ENCODE data around the gene RAB2B.
"Not testable (repeated sequence)": the region's sequence is repeated elsewhere in the genome, so short reads cannot be mapped to it uniquely, and the experiment has no call there.

The RAB2B gene

GRCh38 chr14:21486640-21487087 lies 9.9 kb upstream of the RAB2B start:
- no peak for DNase-seq

DNA sequence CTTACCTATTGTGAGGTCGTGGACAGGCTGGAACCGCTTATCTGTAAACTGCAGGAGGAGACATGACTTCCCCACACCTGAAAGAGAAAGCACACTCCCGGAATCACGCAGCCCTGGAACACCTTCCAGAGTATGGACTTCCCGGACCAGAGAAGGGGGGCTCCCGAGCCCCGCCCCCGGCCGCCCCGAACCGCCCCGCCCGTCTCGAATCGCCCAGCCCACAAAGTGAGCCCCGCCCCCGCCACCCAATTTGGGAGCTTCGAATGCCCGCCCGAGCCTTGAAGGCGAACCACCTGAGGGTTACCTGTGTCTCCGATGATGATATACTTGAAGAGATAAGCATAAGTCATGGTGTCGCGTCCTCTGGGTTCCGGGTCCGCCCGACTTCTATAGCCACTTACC lies 235 bp downstream of the RAB2B start:
- peak; percentile 93 for DNase-seq

DNA sequence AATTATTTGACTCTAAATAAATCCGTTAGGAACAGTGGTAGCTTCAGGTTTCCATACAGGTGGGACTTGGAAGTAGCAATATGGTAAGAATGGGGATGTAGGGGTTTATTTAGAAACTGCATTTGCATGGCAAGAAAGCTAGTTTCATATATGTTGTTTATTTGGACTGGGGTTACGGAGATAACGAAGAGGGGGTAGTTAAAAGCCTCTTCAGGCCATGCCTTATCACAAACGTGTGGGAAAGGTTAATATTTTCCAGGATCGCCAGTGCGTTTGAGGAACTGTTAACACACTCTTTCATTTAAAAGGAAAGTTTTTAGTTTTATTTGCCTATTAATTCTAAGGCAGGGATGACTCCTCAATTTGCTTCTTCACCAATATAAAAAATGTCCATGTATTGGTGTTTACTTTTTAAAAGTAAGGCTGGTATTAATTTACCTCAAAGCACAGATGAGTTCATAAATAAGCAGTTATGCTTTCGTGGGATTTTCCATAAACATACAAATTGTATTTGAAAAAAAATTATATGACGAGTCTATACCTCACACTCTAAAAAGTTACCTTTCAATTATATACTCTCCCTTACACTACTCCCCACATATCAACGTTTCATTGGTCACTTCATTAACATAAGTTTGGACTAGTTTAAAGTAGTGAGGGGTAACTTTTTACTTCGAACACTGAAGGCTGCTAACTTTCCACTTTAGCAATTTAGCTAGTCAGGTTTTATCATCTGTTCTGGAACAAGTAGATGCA lies 814 bp downstream of the RAB2B start:
- no peak for DNase-seq

GRCh38 chr14:21467616-21468015 lies 9.1 kb downstream of the RAB2B start:
- DNase-seq: no peak

GRCh38 chr14:21455912-21456667 lies 20.7 kb downstream of the RAB2B start, which contains the start of gene CHD8:
Gene CHD8, minus strand, starts transcription at chr14:21456123. Its CDS starts 24,480 bp downstream, at chr14:21431643.
- DNase-seq: peak; percentile 99

DNA sequence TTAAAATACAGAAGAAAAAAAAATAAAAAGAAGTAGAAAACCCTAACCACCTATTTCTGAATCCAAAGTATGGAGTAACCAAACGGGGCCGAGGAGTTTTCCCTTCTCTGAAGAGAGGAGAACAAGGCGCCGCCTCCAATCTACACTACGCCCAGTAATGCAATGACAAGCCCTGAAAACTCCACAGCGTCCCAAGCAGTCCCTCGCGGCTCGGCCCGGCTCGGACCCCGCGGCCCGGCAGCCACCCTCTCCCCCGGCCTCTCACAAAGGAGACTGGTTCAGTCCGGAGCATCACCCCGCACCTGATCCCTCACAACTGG lies 21.2 kb downstream of the RAB2B start:
- DNase-seq: no peak

GRCh38 chr14:21454843-21455544 lies 21.8 kb downstream of the RAB2B start:
- DNase-seq: peak; percentile 43

- no peak for DNase-seq
These were observed 26.9 kb downstream of the RAB2B start for GRCh38 chr14:21449899-21450216.

DNA sequence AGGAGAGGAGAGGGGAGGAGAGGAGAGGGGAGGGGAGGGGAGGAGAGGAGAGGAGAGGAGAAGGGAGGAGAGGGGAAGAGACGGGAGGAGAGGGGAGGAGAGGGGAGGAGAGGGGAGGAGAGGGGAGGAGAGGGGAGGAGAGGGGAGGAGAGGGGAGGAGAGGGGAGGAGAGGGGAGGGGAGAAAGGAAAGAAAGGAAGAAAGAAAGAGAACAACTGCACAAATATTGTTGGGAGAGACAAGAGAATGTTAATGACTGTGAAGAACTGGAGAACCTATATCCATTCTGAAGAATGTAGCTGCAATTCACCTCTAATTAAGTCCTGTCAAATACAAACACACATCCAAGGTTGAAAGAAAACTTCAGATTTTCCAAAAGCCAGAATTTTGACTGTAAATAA lies 34.1 kb downstream of the RAB2B start:
- DNase-seq: not testable (repeated sequence)

DNA sequence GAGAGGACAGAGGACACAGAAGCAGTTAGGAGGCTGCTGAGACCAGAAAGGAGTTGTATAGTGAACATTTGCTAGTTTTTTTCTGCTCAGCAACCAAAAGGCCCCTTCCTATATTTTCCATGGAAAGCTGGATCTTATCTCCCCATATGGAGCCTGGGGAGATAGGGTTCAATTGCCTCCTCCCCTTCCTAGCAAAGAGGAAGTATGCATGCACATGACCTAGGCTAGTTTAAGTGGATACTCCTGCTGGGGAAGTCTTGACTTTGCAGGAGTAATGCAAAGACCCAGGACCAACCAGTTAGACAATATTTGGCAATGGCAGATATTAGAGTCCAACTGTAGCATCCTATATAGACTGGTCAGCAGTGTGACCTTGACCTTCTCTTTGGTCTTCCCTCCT lies 35.9 kb downstream of the RAB2B start:
- no peak for DNase-seq

- DNase-seq: peak; percentile 95
These were observed 39.5 kb downstream of the RAB2B start for GRCh38 chr14:21437063-21437901.

DNA sequence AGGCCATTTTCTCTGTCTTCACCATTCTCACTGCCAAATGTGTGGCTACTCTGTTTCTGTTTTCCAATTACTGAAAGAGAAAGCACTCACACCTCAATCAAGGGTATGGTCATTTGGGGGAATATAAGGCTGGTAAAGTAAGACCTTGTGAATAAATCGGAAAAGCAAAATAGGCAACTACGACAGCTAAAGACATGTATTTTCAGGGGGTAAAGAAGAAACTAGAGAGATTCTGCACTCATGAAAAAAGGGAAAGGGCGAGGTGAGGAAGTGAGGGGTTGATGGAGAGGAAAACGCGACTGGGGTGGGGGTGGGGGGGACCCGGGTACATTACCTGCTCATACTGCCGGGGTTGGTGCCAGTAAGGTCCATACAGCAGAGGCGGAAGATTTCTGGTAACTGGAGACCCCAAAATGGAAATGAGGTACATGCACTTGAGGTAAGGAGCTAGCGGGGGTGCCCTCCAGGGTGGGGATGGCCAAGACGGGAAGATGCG lies 40.1 kb downstream of the RAB2B start:
- no peak for DNase-seq

DNA sequence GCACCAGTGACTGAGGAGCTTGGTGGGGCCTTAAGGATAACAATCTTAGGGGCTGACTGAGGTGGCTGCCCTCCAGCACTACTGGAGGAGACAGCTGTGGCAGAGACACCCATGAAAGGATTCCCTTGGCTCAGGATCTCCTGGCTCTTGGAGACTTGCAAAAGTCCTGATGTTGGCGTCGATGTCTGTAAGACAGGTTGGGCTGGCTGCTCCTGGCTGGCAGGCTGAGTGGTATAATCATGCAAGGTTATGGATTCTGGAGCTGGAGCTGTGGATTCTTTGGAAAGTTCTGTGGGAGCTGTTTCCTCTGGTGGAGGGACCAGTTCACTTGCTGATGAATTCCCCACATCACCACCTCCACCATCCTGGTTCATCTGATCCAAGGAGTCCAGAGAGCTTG lies 45.6 kb downstream of the RAB2B start:
- no peak for DNase-seq

DNA sequence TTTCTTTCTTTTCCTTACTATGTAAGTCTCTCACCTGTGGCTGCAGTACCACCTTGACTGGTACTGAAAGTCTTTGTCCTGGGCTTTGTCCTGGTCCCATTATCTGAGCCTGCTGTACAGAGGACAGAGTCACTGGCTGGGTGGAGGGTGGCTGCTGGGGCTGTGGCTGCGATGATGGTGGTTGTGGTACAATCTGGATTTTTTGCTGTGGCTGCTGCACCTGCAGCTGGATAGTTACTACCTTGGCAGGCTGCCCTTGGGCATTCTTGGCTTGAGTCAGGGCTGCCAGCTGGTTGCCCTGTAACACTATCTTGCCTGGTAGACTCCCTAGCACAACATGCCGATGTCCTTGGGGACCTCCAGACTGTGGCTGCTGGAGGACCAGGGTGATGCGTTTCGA lies 47.8 kb downstream of the RAB2B start:
- DNase-seq: no peak

DNA sequence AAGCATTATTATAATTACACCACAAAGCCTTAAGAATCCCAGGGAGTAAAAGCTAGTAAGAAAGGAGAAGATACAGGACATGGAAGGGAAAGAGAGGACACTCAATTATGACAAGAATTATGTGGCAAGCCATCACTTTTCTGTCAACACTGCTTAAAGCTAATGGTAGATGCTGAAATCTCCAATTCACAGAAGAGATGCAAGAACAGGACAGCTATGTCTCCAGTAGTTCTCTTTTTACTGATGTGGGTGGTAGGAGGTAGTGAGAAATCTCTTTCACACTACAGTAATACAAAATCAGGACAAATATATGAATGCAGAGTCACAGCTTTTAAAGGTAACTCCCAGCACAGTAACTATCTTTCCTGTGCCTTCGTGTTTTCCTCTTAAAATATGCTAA lies 50.1 kb downstream of the RAB2B start:
- no peak for DNase-seq

GRCh38 chr14:21419528-21419927 lies 57.2 kb downstream of the RAB2B start:
- no peak for DNase-seq

GRCh38 chr14:21415329-21415728 lies 61.4 kb downstream of the RAB2B start:
- DNase-seq: no peak

DNA sequence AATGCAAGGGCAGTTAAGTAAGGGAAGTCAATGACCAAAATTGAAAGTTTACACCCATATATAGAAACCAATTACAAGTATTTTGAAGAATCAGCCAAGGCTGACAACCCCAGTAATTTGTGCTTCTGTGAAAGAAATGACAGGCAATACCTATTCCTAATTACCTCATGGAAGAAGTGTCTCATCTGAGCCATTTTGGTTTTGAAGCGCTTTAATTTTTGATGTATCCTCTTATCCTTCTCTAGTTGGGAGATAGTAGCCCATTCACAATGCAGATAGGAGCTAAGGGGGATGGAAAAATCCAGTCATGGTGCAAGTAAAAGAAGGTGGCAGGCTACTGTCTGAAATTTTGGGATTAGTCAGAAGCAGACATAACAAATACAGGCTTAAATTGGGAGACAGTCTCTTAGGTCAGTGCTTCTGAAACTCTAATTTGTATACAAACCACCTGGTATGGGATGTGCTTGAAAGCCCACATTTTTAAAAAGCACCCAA lies 62.6 kb downstream of the RAB2B start:
- no peak for DNase-seq

Measured in kidney glomerular epithelial cell (primary cell).